MM.1S (cell line): Measurements from ENCODE around the gene AGAP3.

Experiments
- DNase-seq: peaks from one replicate; pipeline ENCODE4 v3.0.0-alpha.2; 2015
- H2AFZ ChIP-seq: fragments of 300-600 bp; sonication (generic); 2 replicates; pipeline ENCODE4 v1.6.0; 2016; ENCODE audit warnings: antibody characterized with exemption, low read length
- H3F3A ChIP-seq: fragments of 300-600 bp; sonication (generic); 2 replicates; pipeline ENCODE4 v1.6.1; 2016; ENCODE audit warnings: mild to moderate bottlenecking, antibody characterized with exemption, low read length, moderate library complexity, mixed read lengths; ENCODE audit not compliant: insufficient read depth
- H3K27ac ChIP-seq: fragments of 300-600 bp; sonication (generic); 2 replicates; pipeline ENCODE4 v1.5.1; 2016; ENCODE audit warnings: mild to moderate bottlenecking, low read length
- H3K27me3 ChIP-seq: fragments of 300-600 bp; sonication (generic); replicated peaks from 2 replicates; pipeline ENCODE4 v1.6.0; 2016; ENCODE audit warnings: low read length; ENCODE audit not compliant: insufficient read depth
- H3K36me3 ChIP-seq: fragments of 300-600 bp; sonication (generic); replicated peaks from 2 replicates; pipeline ENCODE4 v1.6.1; 2016; ENCODE audit warnings: mild to moderate bottlenecking, low read length, mixed read lengths; ENCODE audit not compliant: insufficient read depth
- H3K4me1 ChIP-seq: fragments of 300-600 bp; sonication (generic); 2 replicates; pipeline ENCODE4 v1.6.1; 2016; ENCODE audit warnings: low read length, mixed read lengths
- H3K4me2 ChIP-seq: fragments of 300-600 bp; sonication (generic); 2 replicates; pipeline ENCODE4 v1.6.0; 2016; ENCODE audit warnings: low read depth, low read length
- H3K4me3 ChIP-seq: fragments of 300-600 bp; sonication (generic); 2 replicates; pipeline ENCODE4 v1.5.1; 2016; ENCODE audit warnings: low read length, mixed read lengths
- H3K79me2 ChIP-seq: fragments of 300-600 bp; sonication (generic); 2 replicates; pipeline ENCODE4 v1.6.1; 2016; ENCODE audit warnings: mixed run types, low read length, mixed read lengths
- H3K9ac ChIP-seq: fragments of 300-600 bp; sonication (generic); 2 replicates; pipeline ENCODE4 v1.6.1; 2016; ENCODE audit warnings: low read length, mixed read lengths
- H3K9me2 ChIP-seq: fragments of 300-600 bp; sonication (generic); replicated peaks from 2 replicates; pipeline ENCODE4 v1.6.1; 2016; ENCODE audit warnings: mild to moderate bottlenecking, low read length, mixed read lengths; ENCODE audit not compliant: insufficient read depth
- H3K9me3 ChIP-seq: fragments of 300-600 bp; sonication (generic); replicated peaks from 2 replicates; pipeline ENCODE4 v1.6.1; 2016; ENCODE audit warnings: mild to moderate bottlenecking, low read length, mixed read lengths; ENCODE audit not compliant: insufficient read depth
- H4K20me1 ChIP-seq: fragments of 300-600 bp; sonication (generic); 2 replicates; pipeline ENCODE4 v1.6.1; 2016; ENCODE audit warnings: mild to moderate bottlenecking, low read length, moderate library complexity, mixed read lengths; ENCODE audit not compliant: insufficient read depth
- CTCF ChIP-seq: fragments of 300-600 bp; sonication (generic); IDR thresholded peaks from 2 replicates; pipeline ENCODE4 v1.5.1; 2016; ENCODE audit warnings: antibody characterized with exemption, low read length, mixed read lengths
- EZH2 ChIP-seq: fragments of 300-600 bp; sonication (generic); optimal IDR thresholded peaks from 2 replicates; pipeline ENCODE3; 2017; ENCODE audit warnings: low read depth, mild to moderate bottlenecking, antibody characterized with exemption, low read length, mixed read lengths
- EZH2phosphoT487 ChIP-seq: fragments of 300-600 bp; sonication (generic); IDR thresholded peaks from 2 replicates; pipeline ENCODE4 v1.6.1; 2018; ENCODE audit warnings: antibody characterized with exemption, low read length

AGAP3 gene

GRCh38 chr7:151179946-151180345 is 93.7 kb downstream of the AGAP3 start:
- no peaks in the 10 kb centered on the region for H3K9me2 ChIP-seq
- H3K4me2 ChIP-seq, result no peak overlapping the region
- no peaks in the 10 kb centered on the region for H3K9me3 ChIP-seq
- H3K9ac ChIP-seq, result no peak overlapping the region
- H3K4me1 ChIP-seq, result no peaks in the 10 kb centered on the region
- H3F3A ChIP-seq, result no peaks in the 10 kb centered on the region
- H3K27me3 ChIP-seq, result peaks cover 86% of the 10 kb centered on the region
- no peaks in the 10 kb centered on the region for H4K20me1 ChIP-seq
- H3K36me3 ChIP-seq, result no peaks in the 10 kb centered on the region
- DNase-seq, result no peak
- no peak for TF ChIP-seq EZH2phosphoT487
- no peak for TF ChIP-seq CTCF
- no peak for TF ChIP-seq EZH2
- H3K27ac ChIP-seq, result no peak overlapping the region
- H3K4me3 ChIP-seq, result no peak overlapping the region
- no peak overlapping the region for H2AFZ ChIP-seq
- H3K79me2 ChIP-seq, result no peaks in the 10 kb centered on the region

GRCh38 chr7:151181011-151181431 is 94.7 kb downstream of the AGAP3 start:
- H4K20me1 ChIP-seq, result no peaks in the 10 kb centered on the region
- H3K27me3 ChIP-seq, result peaks cover 85% of the 10 kb centered on the region
- TF ChIP-seq CTCF (no peak), EZH2phosphoT487 (no peak), EZH2 (no peak)

GRCh38 chr7:151185762-151186639 is 99.7 kb downstream of the AGAP3 start:
- H2AFZ ChIP-seq, result no peak overlapping the region

More at GRCh38 chr7:151181011-151181431, 94.7 kb downstream of the AGAP3 start:
- H3K4me2 ChIP-seq, result no peak overlapping the region
- H3K9me3 ChIP-seq, result no peaks in the 10 kb centered on the region
- no peaks in the 10 kb centered on the region for H3K4me1 ChIP-seq
- no peak for DNase-seq
- no peaks in the 10 kb centered on the region for H3K9me2 ChIP-seq
- H3K27ac ChIP-seq, result no peak overlapping the region
- H3K36me3 ChIP-seq, result no peaks in the 10 kb centered on the region
- no peaks in the 10 kb centered on the region for H3K79me2 ChIP-seq
- H3K9ac ChIP-seq, result no peak overlapping the region
- H2AFZ ChIP-seq, result no peak overlapping the region
- no peaks in the 10 kb centered on the region for H3F3A ChIP-seq
- no peak overlapping the region for H3K4me3 ChIP-seq

More at GRCh38 chr7:151185762-151186639, 99.7 kb downstream of the AGAP3 start:
- TF ChIP-seq EZH2 (no peak), CTCF (no peak), EZH2phosphoT487 (no peak)
- Histone ChIP-seq H3K4me2 (no peak overlapping the region), H3K9me3 (no peaks in the 10 kb centered on the region), H3K79me2 (no peaks in the 10 kb centered on the region), H3K9me2 (no peaks in the 10 kb centered on the region), H3K9ac (no peak overlapping the region), H3K4me3 (no peak overlapping the region), H3K36me3 (no peaks in the 10 kb centered on the region), H3K27ac (no peak overlapping the region), H3F3A (no peaks in the 10 kb centered on the region), H4K20me1 (no peaks in the 10 kb centered on the region), H3K27me3 (peaks cover 86% of the 10 kb centered on the region), H3K4me1 (no peaks in the 10 kb centered on the region)
- DNase-seq, result no peak
